Hematopoietic multipotent progenitor cell (in vitro differentiated cells): ENCODE measurements around the gene DMPK. TPM values are rescaled to one million over a fixed set of nuclear protein-coding genes. Genes with fewer than 3 reads are reported as not detected.

Source experiments
- DNase-seq, 3 donors: peaks; one replicate each; pipeline ENCODE4 v3.0.0-alpha.2; 2011 to 2015; ENCODE audit warnings: low read depth in 2 of 3, low spot score in 2 of 3
- total RNA-seq: library from RNA; depleted of rRNA; stranded (reverse); fragments of >200 nt; gene quantifications from one replicate; pipeline ENCODE4 v1.2.3, GENCODE V29; 2012

DMPK gene
- total RNA-seq, 1 donor = 1.1 TPM

DNA sequence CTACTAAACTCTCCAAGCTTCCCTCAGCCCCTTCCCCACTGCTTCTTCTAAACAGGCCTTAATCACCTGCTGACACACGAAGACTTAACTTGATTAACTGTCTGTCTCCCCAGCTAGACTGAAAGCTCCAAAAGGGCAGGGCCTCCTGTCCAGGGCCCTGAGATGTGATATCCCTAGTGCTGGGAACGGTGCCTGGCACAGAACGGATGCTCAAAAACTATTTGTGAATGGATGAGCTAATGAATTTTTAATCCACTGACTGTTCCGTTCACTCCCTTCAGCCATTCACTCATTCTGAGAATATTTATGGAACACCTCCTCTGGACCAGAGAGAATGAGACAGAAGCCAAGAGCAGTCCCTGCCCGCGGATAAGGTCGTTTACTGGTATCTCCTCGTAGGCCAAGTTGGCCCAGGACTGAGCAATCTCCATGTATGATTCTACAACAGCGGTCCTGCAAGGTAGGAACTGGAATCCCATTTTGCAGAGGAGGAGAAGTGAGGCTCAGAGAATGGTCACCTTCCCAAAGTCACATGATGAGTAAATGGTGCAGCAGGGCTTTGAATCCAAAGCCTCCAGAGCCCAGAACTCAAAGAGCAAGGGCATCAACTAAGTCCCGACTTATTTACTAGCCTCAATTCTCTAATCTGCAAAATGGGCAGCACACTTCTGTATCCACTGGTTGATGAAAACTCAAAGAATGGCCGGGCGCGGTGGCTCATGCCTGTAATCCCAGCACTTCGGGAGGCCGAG lies 6.9 kb upstream of the DMPK start:
- no peak for DNase-seq

DNA sequence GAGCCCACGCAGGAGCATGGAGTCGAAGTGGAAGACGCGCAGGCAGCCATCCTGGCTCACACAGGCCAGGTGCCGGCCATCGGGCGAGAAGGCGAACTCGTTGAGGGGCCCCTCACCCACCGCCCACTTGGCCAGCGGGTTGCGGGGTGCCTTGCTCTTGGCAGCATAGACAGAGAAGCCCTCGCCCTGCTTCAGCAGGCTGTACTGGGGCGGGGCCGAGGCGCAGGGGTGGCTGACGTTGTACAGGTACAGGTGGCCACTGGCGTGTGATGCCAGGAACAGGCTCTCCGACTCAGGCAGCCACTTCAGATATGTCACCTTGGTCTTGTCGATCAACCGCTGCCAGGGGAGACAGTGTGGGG lies 4.2 kb upstream of the DMPK start:
- no peak for DNase-seq

DNA sequence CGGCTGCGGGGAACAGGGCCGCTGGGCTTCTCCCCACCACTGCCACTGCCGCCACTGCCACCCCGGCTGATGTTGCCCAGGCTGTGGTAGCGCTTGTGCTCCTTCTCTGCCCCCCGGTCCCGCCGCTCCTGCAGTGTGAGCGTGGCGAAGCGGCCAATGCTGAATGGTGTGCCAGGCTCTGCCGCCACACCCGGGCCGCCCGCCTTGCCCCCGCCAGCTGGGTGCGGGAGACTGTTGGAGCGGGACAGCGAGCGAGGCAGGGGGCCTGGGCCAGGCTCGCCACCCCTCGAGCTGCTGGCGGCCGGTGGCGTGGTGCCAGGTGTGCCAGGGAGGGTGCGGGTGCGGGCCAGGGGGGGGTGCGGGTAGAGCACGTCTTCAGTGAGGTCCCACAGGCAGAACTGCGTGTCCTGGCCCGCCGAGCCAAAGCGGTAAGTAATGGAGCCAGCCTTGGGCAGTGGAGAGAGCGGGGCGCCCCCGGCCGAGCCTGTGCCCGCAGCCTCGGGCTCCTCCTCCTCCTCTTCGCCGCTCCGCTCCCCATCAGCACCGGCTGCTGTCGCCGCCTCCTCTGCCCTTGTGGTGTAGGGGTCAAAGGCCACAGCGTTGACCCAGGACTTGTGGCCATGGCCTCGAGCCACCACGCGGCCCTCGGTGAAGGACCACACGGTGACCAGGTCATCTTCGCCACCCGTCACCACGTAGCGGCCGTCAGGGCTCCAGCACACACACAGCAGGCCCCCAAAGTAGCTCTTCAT lies 3.7 kb upstream of the DMPK start:
- DNase-seq = no peak

DNA sequence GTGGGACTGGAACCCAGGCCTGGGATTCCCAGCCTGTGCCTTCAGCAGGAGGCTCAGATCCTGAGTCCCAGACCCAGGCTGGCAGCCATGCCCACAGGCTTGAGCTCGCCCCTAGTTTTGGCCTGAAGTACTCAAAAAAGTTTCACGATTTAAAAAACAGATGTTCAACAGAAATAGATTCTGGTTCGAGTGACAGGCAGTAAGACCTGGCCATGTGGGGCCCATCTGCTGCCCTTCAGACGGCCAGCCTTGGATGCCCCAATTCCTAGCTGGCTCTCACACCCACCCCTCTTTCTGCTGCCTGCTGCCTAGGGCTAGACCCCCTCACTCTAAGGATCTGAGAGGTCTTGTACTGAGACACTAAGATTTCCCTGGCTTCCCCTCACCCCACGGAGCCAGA lies 2.8 kb upstream of the DMPK start:
- no peak for DNase-seq

DNA sequence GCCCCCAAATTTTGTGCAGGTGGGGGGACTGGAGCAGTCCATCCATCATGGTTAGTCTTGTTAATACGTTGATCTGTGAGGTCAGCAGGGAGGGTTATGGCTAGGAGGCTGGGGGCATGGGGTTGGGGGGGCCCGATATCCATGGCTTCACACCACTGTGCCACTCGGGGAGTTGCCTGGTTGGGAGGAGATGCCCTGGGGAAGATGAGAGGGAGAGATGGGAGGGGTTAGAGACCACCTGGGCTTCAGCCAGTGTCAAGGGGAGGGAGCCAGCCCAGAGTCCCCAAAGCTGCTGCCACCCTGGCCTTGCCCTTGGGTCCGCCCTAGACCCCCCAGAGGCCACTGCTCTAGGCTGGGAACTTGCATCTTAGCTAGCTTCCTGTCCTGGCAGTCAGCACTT lies 1.8 kb upstream of the DMPK start:
- DNase-seq = no peak

DNA sequence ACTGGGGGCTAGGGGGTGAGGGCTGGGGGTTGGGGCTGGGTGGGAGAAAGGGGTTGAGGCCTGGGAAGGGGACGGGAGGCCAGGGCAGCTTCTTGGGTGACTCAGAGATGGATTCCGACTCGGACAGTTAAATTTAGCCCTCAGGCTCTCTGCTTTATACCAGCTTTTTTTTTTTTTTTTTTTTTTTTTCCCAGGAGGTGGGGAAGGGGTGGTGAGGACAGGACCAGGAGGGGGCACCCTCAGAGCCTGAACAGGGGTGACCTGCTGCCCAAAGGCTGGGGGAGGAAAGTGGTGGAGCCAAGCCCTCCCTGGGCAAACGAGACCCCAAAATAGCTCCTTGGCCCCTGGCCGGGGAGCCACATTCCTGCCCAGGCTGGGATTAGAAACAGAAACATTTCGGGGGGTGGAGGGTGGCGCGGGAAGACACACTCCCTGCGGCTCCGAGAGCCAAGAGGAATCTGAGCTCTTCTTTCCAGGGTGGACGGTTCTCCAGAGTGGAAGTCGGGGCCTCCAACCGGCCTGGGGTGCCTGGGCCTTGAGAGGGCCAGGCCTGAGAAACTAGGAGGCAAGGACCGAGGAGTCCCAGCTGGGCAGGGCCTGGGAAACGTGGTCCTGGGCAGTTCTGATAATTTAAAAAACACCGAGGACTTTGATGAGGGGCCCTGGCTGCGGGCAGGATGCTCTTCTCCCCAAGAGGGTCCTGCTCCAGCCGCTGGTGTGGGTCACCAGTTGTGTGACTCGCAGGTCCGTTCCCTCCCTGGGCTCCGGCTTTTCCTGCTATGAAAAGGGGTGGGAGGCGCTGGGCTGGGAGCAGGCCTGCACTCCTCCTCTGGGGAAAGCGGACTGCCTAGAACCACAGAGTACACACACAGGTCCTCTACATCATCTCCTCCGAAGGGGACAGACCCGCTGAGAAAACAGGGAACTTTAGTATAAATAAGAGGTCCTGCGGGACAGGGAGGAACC lies 813 bp upstream of the DMPK start:
- DNase-seq = no peak

DNA sequence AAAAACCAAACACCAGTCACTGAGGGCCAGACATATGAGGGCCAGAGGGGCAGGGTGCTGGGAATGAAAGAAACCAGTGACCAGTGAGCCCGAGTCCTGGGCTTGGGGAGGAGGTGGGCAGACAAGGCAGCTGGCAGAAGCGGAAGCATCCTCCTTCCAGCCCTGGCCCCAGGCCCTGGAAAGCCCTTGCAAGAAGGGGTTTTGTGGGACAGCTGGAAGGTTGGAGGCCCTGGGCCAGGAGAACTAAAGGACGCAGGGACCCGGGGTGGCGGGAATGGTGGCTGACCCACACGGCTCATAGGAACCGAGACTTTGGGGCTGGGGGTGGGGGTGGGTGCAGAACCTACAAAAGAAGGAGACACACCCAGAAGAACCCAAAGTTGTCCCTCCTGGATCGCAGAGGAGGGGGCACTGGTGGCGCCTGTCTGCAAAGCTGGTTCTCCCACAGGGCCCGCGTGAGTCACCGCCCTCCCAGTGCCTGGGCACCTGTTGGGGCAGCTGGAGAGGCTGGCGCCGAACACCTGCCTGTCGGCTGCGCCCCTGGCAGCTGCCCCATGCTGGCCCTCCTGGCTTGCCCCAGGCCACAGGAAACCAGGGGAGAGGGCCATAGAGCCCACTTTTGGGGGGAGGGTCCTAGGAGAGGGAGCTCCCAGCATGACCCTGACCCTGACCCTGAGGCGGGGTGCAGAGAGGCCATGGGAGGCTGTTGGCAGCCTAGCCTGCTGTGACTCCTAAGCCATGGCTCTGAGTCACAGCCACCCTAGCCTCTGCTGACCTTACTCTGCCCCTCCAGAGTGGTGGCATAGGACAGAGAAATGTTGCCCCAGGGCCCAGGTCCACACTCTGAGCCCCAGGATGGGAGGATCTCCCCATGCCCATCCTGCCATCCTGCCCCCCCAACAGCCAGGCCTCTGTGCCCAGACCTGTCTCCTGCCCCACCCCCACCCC lies 802 bp downstream of the DMPK start:
- DNase-seq = no peak

DNA sequence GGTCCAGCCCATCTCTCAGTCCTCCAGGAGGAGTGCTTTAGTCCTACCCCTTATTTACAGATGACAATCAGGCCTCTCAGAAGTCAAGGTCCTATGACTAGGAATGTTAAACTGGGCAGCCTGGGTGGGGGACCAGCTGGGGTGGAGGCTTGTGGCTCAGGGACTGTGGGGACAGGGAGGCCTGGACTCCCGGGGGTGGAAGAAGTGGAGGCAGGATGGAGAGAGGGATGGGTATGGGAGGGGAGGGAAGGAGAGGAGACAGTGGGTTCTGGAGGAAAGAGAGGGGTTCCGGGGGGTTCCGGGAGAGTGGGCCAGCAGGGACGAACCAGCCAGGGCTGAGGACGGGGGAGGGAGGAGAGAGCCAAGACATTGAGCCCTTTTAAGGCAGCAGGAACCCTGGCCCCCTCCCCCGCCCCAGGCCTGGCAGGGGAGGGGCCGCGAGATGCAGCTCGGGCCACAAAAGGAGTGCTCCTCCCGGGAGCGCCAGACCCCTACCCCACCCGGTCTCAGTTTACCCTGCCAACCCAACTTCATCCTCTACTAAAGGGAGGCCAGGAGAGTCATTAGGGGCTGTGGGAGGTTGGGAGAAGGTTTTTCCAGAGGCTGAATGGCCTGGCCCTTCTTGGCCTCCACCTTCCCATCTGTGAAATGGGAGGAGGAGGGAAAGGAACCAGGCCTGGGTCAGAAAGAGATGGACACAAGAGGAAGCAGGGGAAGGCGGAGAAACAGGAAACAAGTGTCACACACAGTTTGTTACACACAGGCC lies 1.7 kb downstream of the DMPK start:
- no peak for DNase-seq

DNA sequence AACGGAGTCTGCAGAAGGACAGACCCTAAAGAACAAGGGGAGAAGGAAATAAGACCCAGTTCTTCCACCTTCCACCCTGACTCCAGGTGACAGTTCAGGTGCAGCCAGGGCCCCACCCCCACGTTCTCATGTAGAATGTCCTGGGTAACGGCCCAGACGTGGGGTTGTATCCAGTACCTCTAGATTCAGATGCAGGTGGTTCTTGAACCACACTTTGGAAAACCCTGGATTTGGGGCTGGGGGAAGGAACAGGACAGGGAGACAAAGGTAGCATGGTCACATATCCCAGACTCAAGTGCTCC lies 2.2 kb downstream of the DMPK start:
- no peak for DNase-seq

DNA sequence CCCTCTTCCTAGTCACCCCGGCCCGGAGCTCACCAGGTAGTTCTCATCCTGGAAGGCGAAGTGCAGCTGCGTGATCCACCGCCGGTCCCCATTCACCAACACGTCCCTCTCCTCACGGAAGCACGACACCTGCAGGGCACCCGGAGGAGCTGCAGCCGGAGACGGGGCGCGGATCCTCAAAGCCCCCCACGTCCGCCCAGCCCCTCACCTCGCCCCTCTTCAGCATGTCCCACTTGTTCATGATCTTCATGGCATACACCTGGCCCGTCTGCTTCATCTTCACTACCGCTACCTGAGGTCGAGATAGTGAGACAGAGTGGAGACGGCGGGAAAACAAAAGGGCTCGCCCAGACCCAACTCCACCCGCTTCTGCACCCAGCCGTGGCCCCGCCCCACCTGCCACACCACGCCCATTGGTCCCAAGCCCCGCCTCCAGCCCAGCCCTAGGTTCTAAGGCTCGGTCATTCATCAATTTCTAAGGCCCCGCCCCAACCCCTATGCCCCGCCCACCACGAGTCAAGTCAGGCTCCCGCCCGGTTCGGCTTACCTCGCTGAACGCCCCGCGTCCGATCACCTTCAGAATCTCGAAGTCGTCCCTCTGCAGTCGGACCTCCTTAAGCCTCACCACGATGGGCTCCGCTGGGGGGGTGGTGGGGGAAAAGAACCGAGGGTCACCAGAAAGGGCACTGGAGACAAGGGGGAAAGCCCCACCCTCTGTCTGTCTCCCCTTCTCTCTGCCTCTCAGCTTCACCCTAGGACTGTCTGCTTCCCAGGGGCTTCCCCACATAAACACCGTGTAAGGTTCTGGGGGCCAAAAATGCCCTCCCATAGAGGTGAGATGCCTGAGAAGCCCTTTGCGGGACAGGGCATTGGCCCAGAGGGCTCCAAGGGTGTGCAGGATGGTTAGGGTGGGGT lies 2.8 kb downstream of the DMPK start:
- peak; percentile 42 to 78 (median 74) for DNase-seq

DNA sequence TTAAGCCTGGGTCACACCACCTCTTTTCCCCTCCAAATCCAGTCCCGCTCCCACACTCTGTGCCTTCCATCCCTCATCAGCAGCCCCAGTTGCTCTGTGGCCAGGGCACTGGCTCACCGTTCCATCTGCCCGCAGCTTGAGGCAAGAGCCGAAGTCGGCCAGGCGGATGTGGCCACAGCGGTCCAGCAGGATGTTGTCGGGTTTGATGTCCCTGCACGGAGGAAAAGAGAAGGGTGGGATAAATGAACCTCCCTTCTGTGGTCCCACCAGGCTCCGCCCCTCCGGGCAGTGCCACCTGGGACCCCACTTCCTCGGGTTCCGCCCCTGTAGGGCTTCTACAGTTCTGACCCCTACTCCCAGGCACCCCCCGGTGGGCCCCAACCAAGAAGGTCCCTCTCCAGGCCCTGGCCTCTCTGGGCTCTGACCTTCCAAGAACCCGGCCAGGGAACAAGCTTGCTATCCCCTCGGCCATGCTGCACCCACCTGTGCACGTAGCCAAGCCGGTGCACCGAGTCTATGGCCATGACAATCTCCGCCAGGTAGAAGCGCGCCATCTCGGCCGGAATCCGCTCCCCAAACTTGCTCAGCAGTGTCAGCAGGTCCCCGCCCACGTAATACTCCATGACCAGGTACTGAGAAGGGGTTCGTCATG lies 4.2 kb downstream of the DMPK start:
- no peak for DNase-seq

DNA sequence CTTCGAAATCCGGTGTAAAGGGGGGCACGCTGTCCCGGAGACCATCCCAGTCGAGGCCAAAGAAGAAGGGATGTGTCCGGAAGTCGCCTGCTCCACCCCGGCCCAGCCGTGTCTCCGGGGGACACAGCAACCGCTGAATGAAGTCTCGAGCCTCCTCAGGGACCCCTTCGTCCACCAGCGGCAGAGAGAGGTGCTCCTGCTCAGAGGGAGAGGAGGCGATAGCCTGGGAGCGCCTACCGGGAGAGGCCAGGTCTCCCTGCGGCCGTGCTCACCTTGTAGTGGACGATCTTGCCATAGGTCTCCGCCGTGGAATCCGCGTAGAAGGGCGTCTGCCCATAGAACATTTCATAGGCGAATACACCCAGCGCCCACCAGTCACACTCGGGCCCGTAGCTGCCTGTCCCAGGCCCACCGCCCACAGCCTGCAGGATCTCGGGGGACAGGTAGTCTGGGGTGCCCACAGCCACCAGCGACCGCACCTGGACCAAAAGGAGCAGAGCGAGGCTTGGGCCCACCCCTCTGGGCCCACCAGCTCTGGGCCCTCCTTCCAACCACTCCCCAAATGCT lies 4.8 kb downstream of the DMPK start:
- DNase-seq = no peak

DNA sequence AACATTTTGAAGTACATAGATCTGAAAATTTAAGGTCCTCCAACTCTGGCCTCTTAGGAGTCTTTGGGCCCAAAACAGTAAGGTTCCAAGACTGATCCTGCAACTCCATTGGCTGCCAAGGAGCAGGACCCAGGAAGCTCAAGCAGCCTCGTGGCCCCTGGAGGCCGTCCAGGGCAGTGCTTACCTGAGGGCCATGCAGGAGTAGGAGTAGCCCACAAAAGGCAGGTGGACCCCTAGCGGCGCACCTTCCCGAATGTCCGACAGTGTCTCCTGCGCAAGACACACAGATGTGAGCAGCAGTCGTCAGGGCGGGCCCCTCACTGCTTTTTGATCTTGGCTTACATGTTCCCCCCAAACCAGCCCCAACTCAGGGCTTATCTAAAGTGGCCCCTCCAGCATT lies 7.5 kb downstream of the DMPK start:
- DNase-seq = no peak

DNA sequence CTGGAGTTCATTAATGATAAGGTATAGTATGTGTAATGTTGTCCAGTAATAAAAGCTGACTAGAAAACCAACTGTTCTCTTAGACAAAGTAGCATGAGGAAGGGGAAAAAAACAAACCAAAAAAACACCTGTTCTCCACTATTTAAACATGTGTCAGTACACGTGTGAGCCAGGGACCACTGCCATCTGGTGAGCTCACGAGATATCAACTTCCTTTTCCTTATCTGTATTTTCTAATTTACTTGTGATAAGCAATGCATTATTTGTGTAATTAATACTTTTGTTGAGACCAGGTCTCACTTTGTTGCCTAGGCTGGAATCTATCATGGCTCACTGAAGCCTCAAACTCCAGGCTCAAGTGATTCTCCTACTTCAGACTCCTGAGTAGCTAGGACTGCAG lies 8.9 kb downstream of the DMPK start:
- DNase-seq = no peak

DNA sequence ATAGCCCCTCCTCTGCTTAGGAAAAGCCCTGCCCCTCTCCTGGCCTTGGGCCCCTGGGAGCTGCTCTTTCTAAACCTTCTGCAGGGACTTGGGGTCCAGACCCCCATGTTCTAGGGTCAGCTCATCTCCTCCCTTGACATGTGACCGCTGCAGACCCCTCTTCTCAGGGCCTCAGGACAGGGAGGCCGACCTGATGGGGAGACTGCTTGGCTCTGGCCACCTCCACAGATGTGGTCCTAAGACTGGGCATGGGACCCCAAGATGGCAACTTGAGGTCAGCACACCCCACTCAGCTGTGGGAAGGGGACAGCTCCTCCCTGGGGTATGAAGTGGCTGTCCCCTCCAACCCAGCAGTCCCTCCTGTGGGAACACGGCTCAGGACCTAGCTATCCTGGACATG lies 9.4 kb downstream of the DMPK start:
- DNase-seq = no peak

DNA sequence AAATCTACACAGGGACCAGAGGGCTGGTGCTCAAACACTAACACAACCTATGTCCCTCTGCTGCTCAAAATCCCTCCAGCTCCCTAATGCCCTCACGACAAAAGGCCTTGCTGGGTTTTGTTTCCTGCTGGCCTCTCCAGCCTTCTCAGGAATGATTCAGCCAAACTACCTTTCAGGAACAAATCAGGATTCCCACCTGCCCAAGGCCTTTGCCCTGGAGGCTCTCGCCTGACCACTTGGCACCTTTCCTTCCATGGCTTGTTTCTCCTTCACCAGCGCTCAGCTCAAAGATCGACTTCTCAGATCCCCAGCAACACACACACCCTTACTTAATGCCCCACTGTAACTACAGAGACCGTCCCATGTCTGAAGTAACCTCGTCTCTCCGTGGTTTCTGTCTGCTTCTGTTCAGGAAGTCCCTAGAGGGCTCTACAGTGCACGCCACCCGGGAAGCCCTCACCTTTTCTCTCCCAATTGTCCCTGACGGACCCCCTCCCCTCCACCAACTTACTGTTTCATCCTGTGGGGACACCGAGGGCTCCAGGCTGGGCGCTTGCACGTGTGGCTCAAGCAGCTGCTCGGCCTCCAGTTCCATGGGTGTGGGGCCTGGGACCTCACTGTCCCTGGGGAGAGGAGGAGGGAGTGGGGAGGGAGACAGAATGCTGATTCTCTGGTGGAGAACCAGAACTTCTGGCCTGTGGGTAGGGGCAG lies 10.0 kb downstream of the DMPK start:
- no peak for DNase-seq

DNA sequence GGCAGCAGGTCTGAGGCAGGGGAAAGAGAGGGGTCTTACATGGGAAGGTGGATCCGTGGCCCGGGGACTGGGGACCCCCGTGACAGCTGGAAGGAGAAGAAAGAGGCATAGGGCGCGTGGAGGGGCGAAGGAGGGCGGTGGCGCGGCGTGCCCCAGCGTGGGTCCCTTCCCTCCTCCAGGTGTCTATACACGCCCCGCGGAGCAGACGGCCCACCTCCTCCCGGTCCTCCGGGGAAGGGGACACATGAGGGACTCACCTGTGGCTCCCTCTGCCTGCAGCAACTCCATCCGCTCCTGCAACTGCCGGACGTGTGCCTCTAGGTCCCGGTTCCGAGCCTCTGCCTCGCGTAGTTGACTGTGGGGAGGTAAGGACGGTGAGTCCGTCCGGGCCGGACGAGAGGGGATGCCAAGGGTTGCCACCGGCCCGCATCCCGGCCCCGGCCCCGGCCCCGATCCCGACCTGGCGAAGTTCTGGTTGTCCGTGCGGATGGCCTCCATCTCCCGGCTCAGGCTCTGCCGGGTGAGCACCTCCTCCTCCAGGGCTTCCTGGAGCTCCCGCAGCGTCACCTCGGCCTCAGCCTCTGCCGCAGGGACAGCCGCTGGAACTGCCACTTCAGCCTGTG lies 10.9 kb downstream of the DMPK start:
- DNase-seq = no peak
